Left lung (tissue), 10 donors: Measurements from ENCODE around the gene TICRR. TPM values are rescaled to one million over a fixed set of nuclear protein-coding genes. Genes with fewer than 3 reads are reported as not detected.
A peak's percentile ranks its signal among the peaks of the same experiment; 100 is the strongest.

ENCODE experiments used
- ATAC-seq: fragments of 200-7000 bp; cut with Tn5 transposase; one replicate; pipeline ENCODE4 v1.9.1; 2020; ENCODE audit warnings: moderate library complexity
- DNase-seq, 4 donors: peaks; one replicate each; pipeline ENCODE4 v3.0.0-alpha.2; 2013 to 2020
- H3K27ac ChIP-seq, 2 donors: fragments of 200-600 bp; sonication (generic) in 1 of 2; one replicate each; pipeline versions ENCODE4 v1.5.0 to v1.8.0; 2020 to 2021
- H3K27me3 ChIP-seq, 2 donors: fragments of 200-600 bp; sonication (generic) in 1 of 2; one replicate each; pipeline versions ENCODE4 v1.5.0 to v1.8.0; 2020 to 2021
- H3K36me3 ChIP-seq, 2 donors: fragments of 200-600 bp; sonication (generic) in 1 of 2; one replicate each; pipeline versions ENCODE4 v1.5.0 to v1.8.0; 2020 to 2021
- H3K4me1 ChIP-seq, 2 donors: fragments of 200-600 bp; one replicate each; pipeline ENCODE4 v1.8.0; 2021
- H3K4me3 ChIP-seq, 2 donors: fragments of 200-600 bp; sonication (generic) in 1 of 2; one replicate each; pipeline versions ENCODE4 v1.5.0 to v1.8.0; 2020 to 2021; ENCODE audit warnings: mild to moderate bottlenecking in 1 of 2
- H3K9me3 ChIP-seq, 2 donors: fragments of 200-600 bp; sonication (generic) in 1 of 2; one replicate each; pipeline versions ENCODE4 v1.5.0 to v1.8.0; 2020 to 2021
- CTCF ChIP-seq, 2 donors: fragments of 200-600 bp; sonication (generic) in 1 of 2; IDR thresholded peaks; one replicate each; pipeline versions ENCODE4 v1.5.0 to v1.8.0; 2021; ENCODE audit warnings: antibody characterized with exemption in 2 of 2
- intact Hi-C, 2 donors: fragments of 100-400 bp; cut with DNase I; formaldehyde crosslinking; loops; one replicate each; pipeline versions ENCODE4 v1.11.2 to v1.14.2; 2022
- polyA plus RNA-seq, 6 donors: library from polyadenylated mRNA; unstranded; fragments of 120-200 nt; gene quantifications; one replicate each; pipeline ENCODE4 v1.2.1, GENCODE V29; 2013; ENCODE audit not compliant: insufficient read length in 6 of 6
- total RNA-seq, 2 donors: library from RNA; stranded (reverse); fragmentation: NEBNext Ultra II Directional; extraction: Animal tissue kit (Norgen Biotek cat#: 25700); gene quantifications; one replicate each; pipeline ENCODE4 v1.2.1, GENCODE V29; 2021
- donor health status: DM: no; HTN: yes; CAD: no.
- donor health status: DM: no; HTN: no; CAD: no.

The TICRR gene
- total and polyA plus RNA-seq, 8 donors, result 1.7 to 17.7 (median 10.2) TPM

DNA sequence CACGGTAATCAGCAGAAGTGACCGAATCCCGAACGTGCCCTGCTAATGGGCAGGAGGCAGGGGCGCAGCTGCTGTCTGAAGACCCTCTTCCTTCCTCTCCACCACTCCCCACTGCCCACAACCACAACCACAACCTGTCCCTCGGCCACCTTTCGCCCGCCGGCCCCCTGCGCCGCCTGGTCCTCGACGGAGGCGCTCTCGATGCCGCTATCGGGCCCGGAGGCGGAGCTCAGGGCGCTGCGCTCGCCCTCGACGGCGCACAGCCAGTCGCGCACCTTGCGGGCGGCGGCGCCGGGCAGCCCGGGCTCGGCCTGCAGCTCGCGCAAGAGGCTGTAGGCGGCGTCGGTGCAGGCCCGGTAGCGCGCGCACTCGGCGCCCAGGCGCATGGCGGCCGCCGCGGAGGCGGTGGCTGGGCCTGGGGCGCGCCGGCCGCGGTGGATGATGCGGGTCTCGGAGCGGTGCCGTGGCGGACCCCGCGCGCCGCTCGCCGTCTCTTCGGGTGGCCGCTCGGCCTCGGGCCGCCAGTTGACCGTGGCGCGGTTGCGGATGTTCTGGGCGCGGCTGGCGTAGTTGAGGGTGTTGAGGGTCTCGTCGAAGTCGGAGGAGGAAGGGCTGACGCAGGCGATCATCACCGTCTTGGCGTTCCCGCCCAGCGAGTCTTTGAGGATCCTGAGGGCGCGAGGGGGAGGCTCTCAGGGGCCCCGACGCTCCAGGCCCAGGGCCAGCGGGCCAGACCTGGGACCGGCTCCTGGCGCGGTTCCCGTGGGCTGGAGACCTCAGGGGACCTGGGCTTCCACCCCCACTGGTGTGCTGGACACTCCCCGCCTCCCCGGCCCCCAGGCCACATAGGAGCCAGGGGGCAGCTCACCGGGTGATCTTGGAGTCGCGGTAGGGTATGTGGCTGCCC is 73.1 kb downstream of the TICRR start:
- ATAC-seq (no peak), DNase-seq (peak in 1 of 4 donors; percentile 22)
- Histone ChIP-seq H3K36me3 (no peaks in the 10 kb centered on the region), H3K9me3 (no peaks in the 10 kb centered on the region), H3K4me3 (no peak overlapping the region), H3K27ac (no peak overlapping the region), H3K4me1 (no peaks in the 10 kb centered on the region), H3K27me3 (peaks cover 0 to 8% of the 10 kb centered on the region in 2 donors)
- TF ChIP-seq CTCF (IDR thresholded peaks at IDR 0.05), result no peak
- intact Hi-C loops, result no loop called here

GRCh38 chr15:89649013-89649625 is 73.8 kb downstream of the TICRR start:
- ATAC-seq, result no peak
- intact Hi-C loops, result no loop called here
- Histone ChIP-seq H3K4me3 (no peak overlapping the region), H3K27me3 (peaks cover 0 to 16% of the 10 kb centered on the region in 2 donors), H3K9me3 (no peaks in the 10 kb centered on the region), H3K4me1 (no peaks in the 10 kb centered on the region), H3K36me3 (no peaks in the 10 kb centered on the region), H3K27ac (no peak overlapping the region)
- TF ChIP-seq CTCF (IDR thresholded peaks at IDR 0.05), result no peak
- DNase-seq, result peak in 1 of 4 donors; percentile 17

GRCh38 chr15:89649716-89650115 is 74.4 kb downstream of the TICRR start:
- Histone ChIP-seq H3K36me3 (no peaks in the 10 kb centered on the region), H3K4me1 (peaks cover 0 to 5% of the 10 kb centered on the region in 2 donors), H3K9me3 (no peaks in the 10 kb centered on the region), H3K27ac (no peak overlapping the region), H3K27me3 (peaks cover 0 to 22% of the 10 kb centered on the region in 2 donors), H3K4me3 (no peak overlapping the region)
- no peak for DNase-seq
- ATAC-seq, result no peak
- TF ChIP-seq CTCF (IDR thresholded peaks at IDR 0.05), result no peak
- intact Hi-C loops, result no loop called here

DNA sequence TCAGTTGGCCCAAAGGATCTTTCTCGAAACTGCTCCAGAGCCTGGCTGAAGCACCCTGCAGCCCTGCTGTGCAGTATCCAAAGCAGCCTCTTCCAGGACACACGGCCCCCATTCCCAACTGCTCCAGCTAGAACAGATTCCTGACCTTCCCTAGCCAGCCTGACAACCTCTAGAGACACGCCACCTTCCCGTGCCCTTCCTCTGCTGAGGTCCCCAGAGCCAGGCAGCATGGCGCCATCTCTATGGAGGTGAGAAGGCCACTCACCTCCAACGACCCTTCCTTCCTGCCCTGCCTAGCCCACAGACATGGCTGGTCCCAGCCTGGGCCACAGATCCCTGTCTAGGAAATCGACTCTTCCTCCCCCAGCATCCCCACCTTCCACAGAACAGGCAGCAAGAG is 76.9 kb downstream of the TICRR start:
- peaks cover 0 to 13% of the 10 kb centered on the region in 2 donors for H3K4me1 ChIP-seq
- H3K36me3 ChIP-seq, result no peaks in the 10 kb centered on the region
- H3K4me3 ChIP-seq, result no peak overlapping the region
- no peak overlapping the region for H3K27ac ChIP-seq
- ATAC-seq (no peak), DNase-seq (no peak)
- intact Hi-C loops, result no loop called here
- H3K27me3 ChIP-seq, result peaks cover 8 to 43% of the 10 kb centered on the region in 2 donors
- H3K9me3 ChIP-seq, result no peaks in the 10 kb centered on the region
- TF ChIP-seq CTCF (IDR thresholded peaks at IDR 0.05), result no peak

- peaks cover 8 to 43% of the 10 kb centered on the region in 2 donors for H3K27me3 ChIP-seq
- DNase-seq (no peak), ATAC-seq (no peak)
- H3K36me3 ChIP-seq, result no peaks in the 10 kb centered on the region
- intact Hi-C loops, result no loop called here
- H3K27ac ChIP-seq, result no peak overlapping the region
- H3K4me3 ChIP-seq, result no peak overlapping the region
- H3K4me1 ChIP-seq, result peaks cover 0 to 13% of the 10 kb centered on the region in 2 donors
- no peak for TF ChIP-seq CTCF (IDR thresholded peaks at IDR 0.05)
- no peaks in the 10 kb centered on the region for H3K9me3 ChIP-seq
Observed at GRCh38 chr15:89652666-89653065, 77.4 kb downstream of the TICRR start.
